C1 segment of cervical spinal cord (tissue), 14 donors: Measurements from ENCODE around the gene SYCP2.
A peak's percentile ranks its signal among the peaks of the same experiment; 100 is the strongest.

ENCODE experiments used
- DNase-seq, 14 donors: peaks; one replicate each; lab custom pipeline; 2025; lab: John Stamatoyannopoulos, UW

The SYCP2 gene

DNA sequence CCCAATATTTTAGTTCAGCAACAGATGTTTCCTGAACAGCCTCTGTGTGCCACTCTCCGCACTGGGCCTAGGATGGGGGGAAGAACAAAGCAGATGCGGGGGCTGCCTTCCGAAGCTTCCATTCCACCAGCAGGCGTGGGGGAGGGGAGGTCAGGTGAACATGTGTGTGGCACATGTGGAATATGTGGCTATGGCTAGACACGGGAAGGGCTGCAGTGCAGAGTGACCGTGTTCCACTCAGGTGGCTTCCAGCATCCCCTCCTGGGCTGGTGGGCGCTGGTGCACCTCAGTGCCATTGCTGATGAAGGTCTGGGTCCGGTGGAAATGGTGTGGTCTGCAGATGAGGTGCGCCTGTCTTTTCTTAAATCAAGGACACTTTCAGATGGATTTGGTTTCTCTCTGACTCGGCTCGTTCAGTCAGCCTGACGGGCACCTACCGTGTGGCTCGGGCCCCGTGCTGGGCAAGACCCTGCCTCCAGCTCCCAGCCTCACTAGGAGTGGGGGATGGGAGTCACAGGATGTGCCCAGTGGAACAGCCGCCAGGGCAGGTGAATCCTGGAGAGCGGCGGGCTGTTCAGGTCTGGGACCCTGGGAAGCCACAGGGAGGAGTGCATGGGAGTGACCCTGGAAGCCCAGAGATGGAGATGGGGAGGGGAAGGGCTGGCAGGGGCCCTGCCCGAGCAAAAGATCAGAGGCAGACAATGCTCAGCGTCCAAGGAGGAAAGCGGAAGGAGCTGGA is 111.0 kb downstream of the SYCP2 start:
- DNase-seq: peak in 1 of 14 donors; percentile 17

GRCh38 chr20:59821788-59822187 is 111.6 kb downstream of the SYCP2 start:
- no peak for DNase-seq

- no peak for DNase-seq
These were observed 112.2 kb downstream of the SYCP2 start for GRCh38 chr20:59821201-59821600.

- peak in 11 of 14 donors; percentile 30 to 86 (median 70) for DNase-seq
These were observed 113.0 kb downstream of the SYCP2 start for GRCh38 chr20:59820204-59821041.

GRCh38 chr20:59819496-59820203 is 113.8 kb downstream of the SYCP2 start:
- DNase-seq: peak in 1 of 14 donors; percentile 34

- no peak for DNase-seq
These were observed 114.5 kb downstream of the SYCP2 start for GRCh38 chr20:59818911-59819310.

- DNase-seq: peak in 1 of 14 donors; percentile 13
These were observed 115.4 kb downstream of the SYCP2 start for GRCh38 chr20:59817846-59818615.

DNA sequence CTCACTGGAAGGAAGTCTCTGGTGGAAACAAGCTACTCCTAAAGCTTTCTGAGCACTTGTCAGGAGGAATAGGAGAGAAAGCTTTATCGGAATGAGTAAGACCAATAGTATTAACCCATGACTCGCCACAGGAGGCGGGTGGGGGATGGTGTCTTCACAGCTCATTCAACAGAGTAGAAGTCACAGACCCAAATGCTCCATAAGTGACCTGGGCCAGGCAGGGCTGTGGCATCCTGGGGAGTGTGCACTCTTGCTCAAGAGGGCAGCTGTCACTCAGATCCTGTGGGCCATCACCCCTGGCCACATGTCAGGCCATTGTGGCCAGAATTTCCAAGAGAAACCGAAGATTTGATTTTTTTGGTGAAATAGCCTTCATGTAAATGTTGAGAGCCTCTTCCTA is 116.0 kb downstream of the SYCP2 start:
- no peak for DNase-seq

- DNase-seq: no peak
These were observed 117.2 kb downstream of the SYCP2 start for GRCh38 chr20:59816146-59816738.

GRCh38 chr20:59814840-59815340 is 118.5 kb downstream of the SYCP2 start:
- DNase-seq: no peak

- DNase-seq: peak in 1 of 14 donors; percentile 20
These were observed 119.2 kb downstream of the SYCP2 start for GRCh38 chr20:59813948-59814839.
